Sigmoid colon (tissue), 7 donors: Measurements from ENCODE around the gene DUOX2. TPM values are rescaled to one million over a fixed set of nuclear protein-coding genes. Genes with fewer than 3 reads are reported as not detected.

Experiments
- DNase-seq: peaks from one replicate; pipeline ENCODE4 v3.0.0-alpha.2; 2019
- H3K27ac ChIP-seq, 4 donors: fragments of 200-600 bp; sonication (generic); one replicate each; pipeline ENCODE4 v1.5.1; 2016 to 2019; ENCODE audit warnings: mild to moderate bottlenecking in 1 of 4
- H3K27me3 ChIP-seq, 3 donors: fragments of 200-600 bp; sonication (generic); one replicate each; pipeline ENCODE4 v1.5.1; 2019; ENCODE audit warnings: mild to moderate bottlenecking in 1 of 3
- H3K36me3 ChIP-seq, 4 donors: fragments of 200-600 bp; sonication (generic); one replicate each; pipeline ENCODE4 v1.5.1; 2016 to 2019
- H3K4me1 ChIP-seq, 4 donors: fragments of 200-600 bp; sonication (generic); one replicate each; pipeline ENCODE4 v1.5.1; 2017 to 2019
- H3K4me3 ChIP-seq, 4 donors: fragments of 200-600 bp; sonication (generic); one replicate each; pipeline ENCODE4 v1.5.1; 2017 to 2019; ENCODE audit warnings: mild to moderate bottlenecking in 2 of 4, moderate library complexity in 1 of 4
- H3K9me3 ChIP-seq, 4 donors: fragments of 200-600 bp in 3 of 4; sonication (generic) in 3 of 4; one replicate each; pipeline versions ENCODE4 v1.5.1 to v1.6.1; 2013 to 2019
- CTCF ChIP-seq, 4 experiments: fragments of 450-650 bp in 3 of 4; fragments of 200-600 bp in 1 of 4; IDR thresholded peaks; one replicate each; pipeline ENCODE4 v1.5.1; 2016 to 2019; ENCODE audit warnings: antibody characterized with exemption in 4 of 4, mild to moderate bottlenecking in 3 of 4, moderate library complexity in 2 of 4
- EP300 ChIP-seq, 4 donors: sonication (generic); formaldehyde crosslinking; IDR thresholded peaks; one replicate each; pipeline ENCODE4 v1.6.1; 2017; ENCODE audit warnings: antibody characterized with exemption in 4 of 4
- POLR2A ChIP-seq, 2 donors: fragments of 450-650 bp; IDR thresholded peaks; one replicate each; pipeline ENCODE4 v1.6.1; 2016; ENCODE audit warnings: antibody characterized with exemption in 2 of 2, mild to moderate bottlenecking in 2 of 2, moderate library complexity in 2 of 2
- POLR2AphosphoS5 ChIP-seq, 4 donors: sonication (generic); formaldehyde crosslinking; IDR thresholded peaks; one replicate each; pipeline ENCODE4 v1.6.1; 2017; ENCODE audit warnings: antibody characterized with exemption in 4 of 4
- WGBS, 2 donors: extraction: QIAGEN DNeasy Blood & Tissue Kit; methylation state at CpG; one replicate each; pipeline ENCODE4 v1.1.7; 2013; 5-methylcytosine and 5-hydroxymethylcytosine counted together
- intact Hi-C: fragments of 100-400 bp; cut with DNase I; formaldehyde crosslinking; loops from one replicate; pipeline ENCODE4 v1.15.1; 2023
- polyA plus RNA-seq, 3 donors: library from polyadenylated mRNA; stranded (reverse); fragments of 200-250 nt; gene quantifications; one replicate each; pipeline ENCODE4 v1.2.3, GENCODE V29; 2013
- total RNA-seq, 4 donors: library from RNA; depleted of rRNA; stranded (reverse); fragments of >200 nt; gene quantifications; one replicate each; pipeline ENCODE4 v1.1.0, GENCODE V29; 2016
- donor health status: healthy with polysubstance abuse.
- donor health status: Bipolar disorder and iron deficiency.
- donor health status: healthy.

DUOX2 gene
- total and polyA plus RNA-seq, 7 donors: 0.14 to 125 (median 0.71) TPM

GRCh38 chr15:45150481-45150880 lies 36.5 kb upstream of the DUOX2 start:
- peaks cover 0 to 7% (median 0%) of the 10 kb centered on the region in 4 donors for H3K36me3 ChIP-seq
- no peaks in the 10 kb centered on the region for H3K27me3 ChIP-seq
- H3K4me3 ChIP-seq: no peak overlapping the region
- intact Hi-C loops: no loop called here
- DNase-seq: no peak
- TF ChIP-seq POLR2AphosphoS5 (IDR thresholded peaks at IDR 0.05): no peak
- no peak for TF ChIP-seq EP300 (IDR thresholded peaks at IDR 0.05)
- no peak for TF ChIP-seq POLR2A (IDR thresholded peaks at IDR 0.05)
- H3K4me1 ChIP-seq: no peaks in the 10 kb centered on the region
- WGBS, 2 donors: 89 to 92% methylated on average over 6 of the region's 6 CpGs
- no peaks in the 10 kb centered on the region for H3K9me3 ChIP-seq
- H3K27ac ChIP-seq: no peak overlapping the region

- Histone ChIP-seq H3K36me3 (peaks cover 0 to 7% (median 0%) of the 10 kb centered on the region in 4 donors), H3K4me1 (no peaks in the 10 kb centered on the region), H3K27ac (no peak overlapping the region), H3K27me3 (no peaks in the 10 kb centered on the region), H3K4me3 (no peak overlapping the region), H3K9me3 (no peaks in the 10 kb centered on the region)
- TF ChIP-seq POLR2AphosphoS5 (IDR thresholded peaks at IDR 0.05) (no peak), EP300 (IDR thresholded peaks at IDR 0.05) (no peak), CTCF (IDR thresholded peaks at IDR 0.05) (no peak), POLR2A (IDR thresholded peaks at IDR 0.05) (no peak)
- WGBS, 2 donors: 77 to 78% methylated on average over 1 of the region's 1 CpG
- intact Hi-C loops: no loop called here
- DNase-seq: no peak
Observed at GRCh38 chr15:45149060-45149459, 35.1 kb upstream of the DUOX2 start.

- 88 to 90% methylated on average over 12 of the region's 12 CpGs for WGBS, 2 donors
- TF ChIP-seq POLR2A (IDR thresholded peaks at IDR 0.05) (no peak), EP300 (IDR thresholded peaks at IDR 0.05) (no peak), CTCF (IDR thresholded peaks at IDR 0.05) (no peak), POLR2AphosphoS5 (IDR thresholded peaks at IDR 0.05) (no peak)
- H3K27ac ChIP-seq: no peak overlapping the region
- H3K4me1 ChIP-seq: no peaks in the 10 kb centered on the region
- H3K4me3 ChIP-seq: no peak overlapping the region
- H3K36me3 ChIP-seq: peaks cover 0 to 7% (median 0%) of the 10 kb centered on the region in 4 donors
- intact Hi-C loops: no loop called here
- DNase-seq: no peak
- H3K9me3 ChIP-seq: no peaks in the 10 kb centered on the region
- H3K27me3 ChIP-seq: no peaks in the 10 kb centered on the region
Observed at GRCh38 chr15:45148076-45149059, 34.4 kb upstream of the DUOX2 start.

- no peak for DNase-seq
- intact Hi-C loops: no loop called here
- H3K4me1 ChIP-seq: no peaks in the 10 kb centered on the region
- no peak overlapping the region for H3K4me3 ChIP-seq
- H3K27ac ChIP-seq: no peak overlapping the region
- peaks cover 0 to 7% (median 0%) of the 10 kb centered on the region in 4 donors for H3K36me3 ChIP-seq
- H3K27me3 ChIP-seq: no peaks in the 10 kb centered on the region
- H3K9me3 ChIP-seq: no peaks in the 10 kb centered on the region
- WGBS, 2 donors: 95 to 97% methylated on average over 7 of the region's 7 CpGs
- TF ChIP-seq POLR2A (IDR thresholded peaks at IDR 0.05) (no peak), CTCF (IDR thresholded peaks at IDR 0.05) (no peak), EP300 (IDR thresholded peaks at IDR 0.05) (no peak), POLR2AphosphoS5 (IDR thresholded peaks at IDR 0.05) (no peak)
Observed at GRCh38 chr15:45147606-45148005, 33.6 kb upstream of the DUOX2 start.

- 18 to 68% methylated on average over 4 of the region's 4 CpGs for WGBS, 2 donors
- Histone ChIP-seq H3K4me1 (no peaks in the 10 kb centered on the region), H3K36me3 (no peaks in the 10 kb centered on the region), H3K4me3 (no peak overlapping the region), H3K27me3 (peaks cover 0 to 4% (median 0%) of the 10 kb centered on the region in 3 donors), H3K27ac (no peak overlapping the region), H3K9me3 (no peaks in the 10 kb centered on the region)
- intact Hi-C loops: no loop called here
- no peak for TF ChIP-seq CTCF (IDR thresholded peaks at IDR 0.05)
- no peak for DNase-seq
Observed at GRCh38 chr15:45146405-45146804, 32.4 kb upstream of the DUOX2 start.
